Stomach (tissue), 9 donors: ENCODE data around the gene DNAJC6. TPM values are rescaled to one million over a fixed set of nuclear protein-coding genes. Genes with fewer than 3 reads are reported as not detected.

Experiments
- DNase-seq, 2 donors: peaks; one replicate each; pipeline versions ENCODE4 v3.0.0 to v3.0.0-alpha.2; 2013 to 2019
- H3K27ac ChIP-seq, 5 donors: fragments of 200-600 bp in 4 of 5; sonication (generic) in 4 of 5; one replicate each; pipeline ENCODE4 v1.5.1; 2013 to 2019; ENCODE audit warnings: mild to moderate bottlenecking in 1 of 5, moderate library complexity in 1 of 5
- H3K27me3 ChIP-seq, 3 donors: fragments of 200-600 bp; sonication (generic); one replicate each; pipeline ENCODE4 v1.5.1; 2017 to 2019; ENCODE audit warnings: mixed run types in 1 of 3
- H3K36me3 ChIP-seq, 4 donors: fragments of 200-600 bp; sonication (generic); 1 replicate in 3 of 4; 2 replicates in 1 of 4; pipeline ENCODE4 v1.5.1; 2016 to 2019
- H3K4me1 ChIP-seq, 4 donors: fragments of 200-600 bp; sonication (generic); one replicate each; pipeline ENCODE4 v1.5.1; 2016 to 2019
- H3K4me3 ChIP-seq, 4 donors: fragments of 200-600 bp; sonication (generic) in 3 of 4; one replicate each; pipeline ENCODE4 v1.5.1; 2016 to 2019; ENCODE audit warnings: mild to moderate bottlenecking in 1 of 4
- H3K9me3 ChIP-seq, 4 donors: fragments of 200-600 bp; sonication (generic); one replicate each; pipeline ENCODE4 v1.5.1; 2016 to 2019
- EP300 ChIP-seq: sonication (generic); formaldehyde crosslinking; IDR thresholded peaks from one replicate; pipeline ENCODE4 v1.6.1; 2017; ENCODE audit warnings: antibody characterized with exemption
- POLR2A ChIP-seq, 4 donors: fragments of 450-650 bp; IDR thresholded peaks; one replicate each; pipeline ENCODE4 v1.6.1; 2016; ENCODE audit warnings: antibody characterized with exemption in 4 of 4, control low read depth in 2 of 4, mild to moderate bottlenecking in 1 of 4, moderate library complexity in 1 of 4
- POLR2AphosphoS5 ChIP-seq, 3 donors: sonication (generic); formaldehyde crosslinking; IDR thresholded peaks; one replicate each; pipeline ENCODE4 v1.6.1; 2016; ENCODE audit warnings: antibody characterized with exemption in 3 of 3
- WGBS, 5 donors: extraction: QIAGEN DNeasy Blood & Tissue Kit in 3 of 5; methylation state at CpG; one replicate each; pipeline versions ENCODE4 v1.1.5 to v1.1.7; 2013 to 2018; 5-methylcytosine and 5-hydroxymethylcytosine counted together
- intact Hi-C: fragments of 100-400 bp; cut with DNase I; formaldehyde crosslinking; loops from one replicate; pipeline ENCODE4 v1.15.1; 2023; ENCODE audit warnings: low total_unique reads
- polyA plus RNA-seq, 3 donors: library from polyadenylated mRNA; stranded (reverse); fragments of 200-250 nt; gene quantifications; one replicate each; pipeline ENCODE4 v1.2.3, GENCODE V29; 2013
- total RNA-seq, 5 donors: library from RNA; depleted of rRNA; stranded (reverse); fragments of >200 nt; gene quantifications; one replicate each; pipeline versions ENCODE4 v1.1.0 to v1.2.3, GENCODE V29; 2014 to 2016
- TF ChIP-seq, protein P1 (sequence below), 7 experiments: fragments of 450-650 bp in 4 of 7; fragments of 200-600 bp in 3 of 7; sonication (generic) in 3 of 7; IDR thresholded peaks; one replicate each; pipeline ENCODE4 v1.5.1; 2016 to 2019; ENCODE audit warnings: antibody characterized with exemption in 7 of 7, control low read depth in 2 of 7, mild to moderate bottlenecking in 1 of 7
- donor health status: healthy with polysubstance abuse.
- donor health status: Bipolar disorder and iron deficiency.
- donor health status: healthy.

Gene DNAJC6
- total and polyA plus RNA-seq, 8 donors, result under 0.01 to 7.5 (median 0.68) TPM; not detected in 1

DNA sequence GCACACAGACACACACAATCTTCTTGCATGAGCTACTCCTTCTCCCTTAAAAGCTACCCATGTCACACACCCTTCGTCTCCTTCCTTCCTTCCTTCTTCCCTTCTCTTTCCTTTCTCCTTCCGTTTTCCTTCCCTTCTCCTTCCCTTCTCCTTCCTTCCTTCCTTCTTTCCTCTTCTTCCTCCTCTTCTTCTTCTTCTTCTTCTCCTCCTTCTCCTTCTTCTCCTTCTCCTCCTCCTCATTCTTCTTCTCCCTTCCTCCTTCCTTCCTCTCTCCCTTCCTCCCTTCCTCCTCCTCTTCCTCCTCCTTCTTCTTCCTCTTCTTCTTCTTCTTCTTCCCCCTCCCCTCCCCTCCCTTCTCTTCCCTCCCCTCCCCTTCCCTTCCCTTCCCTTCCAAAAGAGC, 59.1 kb downstream of the DNAJC6 start:
- intact Hi-C loops, result no loop called here
- H3K4me1 ChIP-seq, result peaks cover 0 to 7% (median 2%) of the 10 kb centered on the region in 4 donors
- no peak for DNase-seq
- TF ChIP-seq POLR2A (IDR thresholded peaks at IDR 0.05), result no peak
- TF ChIP-seq POLR2AphosphoS5 (IDR thresholded peaks at IDR 0.05), result no peak
- TF ChIP-seq, protein P1, sequence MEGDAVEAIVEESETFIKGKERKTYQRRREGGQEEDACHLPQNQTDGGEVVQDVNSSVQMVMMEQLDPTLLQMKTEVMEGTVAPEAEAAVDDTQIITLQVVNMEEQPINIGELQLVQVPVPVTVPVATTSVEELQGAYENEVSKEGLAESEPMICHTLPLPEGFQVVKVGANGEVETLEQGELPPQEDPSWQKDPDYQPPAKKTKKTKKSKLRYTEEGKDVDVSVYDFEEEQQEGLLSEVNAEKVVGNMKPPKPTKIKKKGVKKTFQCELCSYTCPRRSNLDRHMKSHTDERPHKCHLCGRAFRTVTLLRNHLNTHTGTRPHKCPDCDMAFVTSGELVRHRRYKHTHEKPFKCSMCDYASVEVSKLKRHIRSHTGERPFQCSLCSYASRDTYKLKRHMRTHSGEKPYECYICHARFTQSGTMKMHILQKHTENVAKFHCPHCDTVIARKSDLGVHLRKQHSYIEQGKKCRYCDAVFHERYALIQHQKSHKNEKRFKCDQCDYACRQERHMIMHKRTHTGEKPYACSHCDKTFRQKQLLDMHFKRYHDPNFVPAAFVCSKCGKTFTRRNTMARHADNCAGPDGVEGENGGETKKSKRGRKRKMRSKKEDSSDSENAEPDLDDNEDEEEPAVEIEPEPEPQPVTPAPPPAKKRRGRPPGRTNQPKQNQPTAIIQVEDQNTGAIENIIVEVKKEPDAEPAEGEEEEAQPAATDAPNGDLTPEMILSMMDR (IDR thresholded peaks at IDR 0.05), result no peak
- no peaks in the 10 kb centered on the region for H3K9me3 ChIP-seq
- WGBS, 5 donors, result 81 to 100% (median 88%) methylated on average over 2 of the region's 2 CpGs
- no peak overlapping the region for H3K27ac ChIP-seq
- H3K27me3 ChIP-seq, result no peaks in the 10 kb centered on the region
- no peak overlapping the region for H3K4me3 ChIP-seq
- no peaks in the 10 kb centered on the region for H3K36me3 ChIP-seq

DNA sequence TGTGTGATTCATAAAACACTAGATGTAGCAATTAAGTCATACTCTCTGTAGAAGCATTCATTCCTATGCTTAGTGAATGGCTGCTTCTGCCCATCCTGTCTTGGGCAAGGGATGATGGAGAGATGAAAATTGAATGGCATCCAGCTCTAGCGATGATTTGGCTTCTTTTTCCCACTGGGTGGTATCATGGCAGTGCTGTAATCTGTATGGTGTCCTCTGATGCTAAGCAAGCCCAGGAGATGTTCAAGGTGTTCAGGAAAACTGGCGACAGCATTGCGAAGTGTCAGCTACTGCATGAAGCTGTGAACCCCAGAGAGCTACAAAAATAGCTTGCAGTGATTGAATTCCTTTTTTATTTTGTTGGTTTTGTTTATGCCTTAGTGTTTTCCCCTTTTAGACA, 62.2 kb downstream of the DNAJC6 start:
- no peaks in the 10 kb centered on the region for H3K36me3 ChIP-seq
- H3K4me1 ChIP-seq, result peaks cover 0 to 7% (median 2%) of the 10 kb centered on the region in 4 donors
- no peak overlapping the region for H3K4me3 ChIP-seq
- 88 to 97% (median 92%) methylated on average over 3 of the region's 3 CpGs for whole genome bisulfite sequencing, 5 donors
- no peak for DNase-seq
- no peaks in the 10 kb centered on the region for H3K9me3 ChIP-seq
- TF ChIP-seq, protein P1 (IDR thresholded peaks at IDR 0.05), result no peak
- TF ChIP-seq POLR2AphosphoS5 (IDR thresholded peaks at IDR 0.05) (no peak), EP300 (no peak), POLR2A (IDR thresholded peaks at IDR 0.05) (no peak)
- intact Hi-C loops, result no loop called here
- H3K27me3 ChIP-seq, result no peaks in the 10 kb centered on the region
- no peak overlapping the region for H3K27ac ChIP-seq

DNA sequence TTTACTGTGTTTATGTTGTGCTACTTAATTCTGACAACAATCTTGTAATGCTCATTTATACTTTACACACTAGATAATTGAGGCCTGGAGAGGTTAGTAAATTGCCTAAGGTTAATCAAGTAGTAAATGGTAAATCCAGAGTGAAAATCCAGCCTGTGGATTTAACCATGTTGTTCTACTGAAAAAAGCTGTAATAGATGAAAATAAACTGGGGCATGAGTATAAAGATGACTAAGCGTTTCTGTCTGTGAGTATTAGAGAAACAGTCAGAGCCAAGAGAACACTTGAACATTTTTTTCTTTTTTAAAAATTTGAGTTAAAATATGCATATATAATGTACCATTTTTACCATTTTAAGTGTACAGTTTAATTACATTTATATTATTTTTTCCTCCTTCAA, 63.2 kb downstream of the DNAJC6 start:
- no peak overlapping the region for H3K27ac ChIP-seq
- intact Hi-C loops, result no loop called here
- TF ChIP-seq POLR2A (IDR thresholded peaks at IDR 0.05) (no peak), EP300 (no peak), POLR2AphosphoS5 (IDR thresholded peaks at IDR 0.05) (no peak)
- TF ChIP-seq, protein P1 (IDR thresholded peaks at IDR 0.05), result no peak
- 51 to 93% (median 83%) methylated on average over 1 of the region's 1 CpG for WGBS, 5 donors
- no peaks in the 10 kb centered on the region for H3K9me3 ChIP-seq
- H3K4me3 ChIP-seq, result no peak overlapping the region
- H3K36me3 ChIP-seq, result no peaks in the 10 kb centered on the region
- H3K4me1 ChIP-seq, result peaks cover 0 to 7% (median 1%) of the 10 kb centered on the region in 4 donors
- H3K27me3 ChIP-seq, result no peaks in the 10 kb centered on the region
- no peak for DNase-seq

DNA sequence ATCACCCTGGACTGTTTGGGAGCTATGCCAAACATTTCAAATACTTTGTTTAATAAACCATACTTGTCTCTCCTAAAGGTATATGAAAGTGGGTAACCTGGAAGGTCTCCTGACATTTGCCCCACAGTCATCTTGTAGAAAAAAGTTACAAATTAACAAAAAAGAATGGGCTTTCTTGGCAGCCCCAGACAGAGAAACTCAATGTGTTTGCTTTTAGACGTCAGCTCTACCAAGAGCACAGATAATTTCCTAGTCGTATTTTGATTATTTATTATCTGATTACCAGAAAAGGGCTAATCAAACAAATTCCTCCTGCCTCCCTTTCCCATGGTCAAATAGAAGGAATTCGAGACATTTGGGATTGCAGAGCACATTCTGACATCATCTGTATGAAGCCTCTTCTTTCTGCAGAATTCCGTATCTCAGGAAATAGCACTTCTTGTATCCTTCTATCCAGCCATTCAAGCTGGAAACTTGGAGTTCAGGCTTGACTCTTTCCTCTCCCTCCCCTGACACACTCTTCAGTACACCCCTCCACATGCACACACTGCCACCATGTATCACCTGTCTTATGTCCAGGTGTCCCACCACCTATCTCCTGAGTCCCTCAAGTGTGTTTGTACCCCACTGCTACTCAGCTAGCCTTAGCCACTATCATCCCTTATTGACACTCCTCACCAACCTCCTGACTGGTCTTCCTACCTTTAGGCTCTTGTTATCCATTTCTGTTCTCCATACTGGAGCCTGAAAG, 68.3 kb downstream of the DNAJC6 start:
- TF ChIP-seq, protein P1 (IDR thresholded peaks at IDR 0.05), result no peak
- TF ChIP-seq EP300 (no peak), POLR2AphosphoS5 (IDR thresholded peaks at IDR 0.05) (no peak), POLR2A (IDR thresholded peaks at IDR 0.05) (no peak)
- Histone ChIP-seq H3K27ac (no peak overlapping the region), H3K36me3 (no peaks in the 10 kb centered on the region), H3K9me3 (no peaks in the 10 kb centered on the region), H3K27me3 (no peaks in the 10 kb centered on the region), H3K4me3 (no peak overlapping the region), H3K4me1 (no peaks in the 10 kb centered on the region)
- WGBS, 5 donors, result 44 to 62% (median 52%) methylated on average over 4 of the region's 4 CpGs
- intact Hi-C loops, result no loop called here
- no peak for DNase-seq
